SIG-M5 treated with dmso at 0.1 percent for 504 hours (cell line): Measurements from ENCODE around the gene ILDR1.

Source experiments
- DNase-seq: peaks from one replicate; lab custom pipeline; 2025; ENCODE audit not compliant: unreplicated experiment; lab: John Stamatoyannopoulos, UW

Gene ILDR1

GRCh38 chr3:122021037-122021436 is 1.0 kb downstream of the ILDR1 start:
- DNase-seq: no peak

- no peak for DNase-seq
Measured at GRCh38 chr3:122019493-122019892, 2.6 kb downstream of the ILDR1 start.

- DNase-seq: no peak
Measured at GRCh38 chr3:122014741-122015140, 7.3 kb downstream of the ILDR1 start.

- DNase-seq: no peak
Measured at GRCh38 chr3:122013448-122013925, 8.6 kb downstream of the ILDR1 start.

- DNase-seq: no peak
Measured at GRCh38 chr3:122012821-122013220, 9.2 kb downstream of the ILDR1 start.

GRCh38 chr3:122011396-122011795 is 10.7 kb downstream of the ILDR1 start:
- no peak for DNase-seq

- no peak for DNase-seq
Measured at GRCh38 chr3:122010506-122010905, 11.5 kb downstream of the ILDR1 start.

GRCh38 chr3:122008166-122008565 is 13.9 kb downstream of the ILDR1 start:
- no peak for DNase-seq

GRCh38 chr3:122006267-122006666 is 15.8 kb downstream of the ILDR1 start:
- no peak for DNase-seq

GRCh38 chr3:122004991-122005565 is 17.0 kb downstream of the ILDR1 start:
- no peak for DNase-seq

GRCh38 chr3:122004107-122004506 is 17.9 kb downstream of the ILDR1 start:
- DNase-seq: no peak

GRCh38 chr3:122003606-122004005 is 18.4 kb downstream of the ILDR1 start:
- no peak for DNase-seq

GRCh38 chr3:122003112-122003511 is 18.9 kb downstream of the ILDR1 start:
- DNase-seq: peak; percentile 44

- no peak for DNase-seq
Measured at GRCh38 chr3:122002611-122003010, 19.4 kb downstream of the ILDR1 start.

GRCh38 chr3:122001892-122002291 is 20.2 kb downstream of the ILDR1 start:
- no peak for DNase-seq

- no peak for DNase-seq
Measured at GRCh38 chr3:122000936-122001605, 21.0 kb downstream of the ILDR1 start.

GRCh38 chr3:121999931-122000330 is 22.1 kb downstream of the ILDR1 start:
- DNase-seq: no peak

GRCh38 chr3:121998611-121999473 is 23.2 kb downstream of the ILDR1 start:
- peak; percentile 83 for DNase-seq

- DNase-seq: peak; percentile 91
Measured at GRCh38 chr3:121998030-121998580, 23.9 kb downstream of the ILDR1 start.

GRCh38 chr3:121997372-121997771 is 24.7 kb downstream of the ILDR1 start:
- no peak for DNase-seq

- no peak for DNase-seq
Measured at GRCh38 chr3:121996441-121996840, 25.6 kb downstream of the ILDR1 start.
